ENCODE measurements around the gene RTP3. TPM values are rescaled to one million over a fixed set of nuclear protein-coding genes. Genes with fewer than 3 reads are reported as not detected.

RTP3 gene
- polyA plus RNA-seq, 1 donor from 2014 or later: not detected

DNA sequence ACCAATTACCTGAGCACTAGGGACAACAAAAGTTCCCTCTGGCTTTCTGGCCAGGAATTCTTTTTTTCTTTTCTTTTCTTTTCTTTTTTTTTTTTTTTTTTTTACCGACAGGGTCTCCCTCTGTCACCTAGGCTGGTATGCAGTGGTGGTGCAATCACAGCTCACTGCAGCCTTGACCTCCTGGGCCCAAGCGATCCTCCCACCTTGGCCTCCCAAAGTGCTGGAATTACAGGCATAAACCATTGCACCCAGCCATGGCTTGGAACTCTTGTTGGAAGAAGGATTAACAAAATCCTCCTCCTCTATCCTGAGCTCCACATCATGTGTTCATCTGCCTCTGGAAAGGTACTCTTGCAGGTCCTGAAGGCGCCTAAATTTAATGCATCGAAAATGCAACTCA, 30.2 kb upstream of the RTP3 start:
- H3K9me3 ChIP-seq (ENCODE audit: low read length): no peaks in the 10 kb centered on the region

DNA sequence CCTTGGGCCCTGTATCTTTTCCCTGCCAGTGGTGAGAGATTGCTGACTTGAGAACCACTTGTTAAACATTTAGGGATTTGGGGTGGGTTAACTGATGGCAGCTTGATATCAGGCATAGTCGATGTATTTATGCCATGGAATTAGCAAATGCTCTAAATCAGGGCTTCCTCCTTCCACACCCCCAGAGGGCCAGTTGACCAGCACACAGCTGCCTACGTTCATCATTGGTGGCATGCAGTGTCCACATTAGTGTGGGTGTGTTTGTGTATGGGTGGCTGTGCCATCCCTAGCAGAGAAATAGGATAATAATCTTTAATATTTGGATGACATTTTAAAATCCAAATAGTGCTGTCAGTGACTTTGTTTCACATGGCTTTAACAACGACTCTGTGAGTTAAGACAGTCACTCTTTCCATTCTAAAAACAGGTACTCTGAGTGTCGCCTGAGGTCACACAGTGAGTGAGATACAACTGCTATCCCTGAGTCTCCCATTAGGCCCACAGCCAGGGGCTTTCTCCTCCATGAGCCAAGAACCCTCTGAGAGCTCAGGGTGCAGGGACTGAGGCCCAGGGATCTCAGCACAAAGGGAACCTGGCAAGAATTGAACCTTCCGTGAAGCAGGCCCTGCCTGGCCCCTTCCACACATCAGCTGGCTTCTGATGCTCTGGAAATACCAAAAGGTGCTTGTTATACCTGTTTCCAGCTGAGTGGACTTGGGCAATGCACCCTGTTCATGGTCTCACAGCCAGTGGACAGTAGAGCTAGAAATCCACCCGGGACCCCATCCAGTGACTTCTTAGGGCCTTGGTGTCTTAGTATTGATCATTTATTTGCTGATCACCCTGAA, 28.8 kb upstream of the RTP3 start:
- Histone ChIP-seq H3F3A (ENCODE audit: insufficient read depth, low read length, poor library complexity, severe bottlenecking) (no peaks in the 10 kb centered on the region), H3K27me3 (ENCODE audit: insufficient read depth, low read depth, low read length) (peaks cover 19% of the 10 kb centered on the region), H3K4me2 (ENCODE audit: low read length) (no peak overlapping the region), H3K36me3 (ENCODE audit: insufficient read depth, low read length) (no peaks in the 10 kb centered on the region), H3K9me2 (ENCODE audit: insufficient read depth, low read length) (no peaks in the 10 kb centered on the region), H3K4me3 (ENCODE audit: low read length) (no peak overlapping the region), H3K9ac (ENCODE audit: low read length) (no peak overlapping the region), H3K27ac (ENCODE audit: low read length) (no peak overlapping the region), H3K79me2 (replicated peaks; ENCODE audit: insufficient read depth, low read length) (no peaks in the 10 kb centered on the region), H2AFZ (ENCODE audit: low read depth, low read length) (no peak overlapping the region), H3K9me3 (ENCODE audit: low read length) (no peaks in the 10 kb centered on the region), H4K20me1 (ENCODE audit: insufficient read depth) (no peaks in the 10 kb centered on the region)
- TF ChIP-seq RAD21 (conservative IDR thresholded peaks at IDR 0.05): no peak
- TF ChIP-seq, protein P1, sequence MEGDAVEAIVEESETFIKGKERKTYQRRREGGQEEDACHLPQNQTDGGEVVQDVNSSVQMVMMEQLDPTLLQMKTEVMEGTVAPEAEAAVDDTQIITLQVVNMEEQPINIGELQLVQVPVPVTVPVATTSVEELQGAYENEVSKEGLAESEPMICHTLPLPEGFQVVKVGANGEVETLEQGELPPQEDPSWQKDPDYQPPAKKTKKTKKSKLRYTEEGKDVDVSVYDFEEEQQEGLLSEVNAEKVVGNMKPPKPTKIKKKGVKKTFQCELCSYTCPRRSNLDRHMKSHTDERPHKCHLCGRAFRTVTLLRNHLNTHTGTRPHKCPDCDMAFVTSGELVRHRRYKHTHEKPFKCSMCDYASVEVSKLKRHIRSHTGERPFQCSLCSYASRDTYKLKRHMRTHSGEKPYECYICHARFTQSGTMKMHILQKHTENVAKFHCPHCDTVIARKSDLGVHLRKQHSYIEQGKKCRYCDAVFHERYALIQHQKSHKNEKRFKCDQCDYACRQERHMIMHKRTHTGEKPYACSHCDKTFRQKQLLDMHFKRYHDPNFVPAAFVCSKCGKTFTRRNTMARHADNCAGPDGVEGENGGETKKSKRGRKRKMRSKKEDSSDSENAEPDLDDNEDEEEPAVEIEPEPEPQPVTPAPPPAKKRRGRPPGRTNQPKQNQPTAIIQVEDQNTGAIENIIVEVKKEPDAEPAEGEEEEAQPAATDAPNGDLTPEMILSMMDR (IDR thresholded peaks at IDR 0.05; ENCODE audit: poor library complexity, severe bottlenecking): no peak
- no peak for TF ChIP-seq MXI1 (conservative IDR thresholded peaks at IDR 0.05; ENCODE audit: poor library complexity, severe bottlenecking)
- no peak for TF ChIP-seq EZH2 (IDR thresholded peaks at IDR 0.05; ENCODE audit: borderline replicate concordance, insufficient read depth, low read length, poor library complexity, severe bottlenecking)
- TF ChIP-seq TAF1 (IDR thresholded peaks at IDR 0.05; ENCODE audit: low read depth): no peak
- no peak for TF ChIP-seq SMC3 (conservative IDR thresholded peaks at IDR 0.05; ENCODE audit: poor library complexity)
- no peak for TF ChIP-seq POLR2AphosphoS5 (IDR thresholded peaks at IDR 0.05)
- TF ChIP-seq, protein P2, sequence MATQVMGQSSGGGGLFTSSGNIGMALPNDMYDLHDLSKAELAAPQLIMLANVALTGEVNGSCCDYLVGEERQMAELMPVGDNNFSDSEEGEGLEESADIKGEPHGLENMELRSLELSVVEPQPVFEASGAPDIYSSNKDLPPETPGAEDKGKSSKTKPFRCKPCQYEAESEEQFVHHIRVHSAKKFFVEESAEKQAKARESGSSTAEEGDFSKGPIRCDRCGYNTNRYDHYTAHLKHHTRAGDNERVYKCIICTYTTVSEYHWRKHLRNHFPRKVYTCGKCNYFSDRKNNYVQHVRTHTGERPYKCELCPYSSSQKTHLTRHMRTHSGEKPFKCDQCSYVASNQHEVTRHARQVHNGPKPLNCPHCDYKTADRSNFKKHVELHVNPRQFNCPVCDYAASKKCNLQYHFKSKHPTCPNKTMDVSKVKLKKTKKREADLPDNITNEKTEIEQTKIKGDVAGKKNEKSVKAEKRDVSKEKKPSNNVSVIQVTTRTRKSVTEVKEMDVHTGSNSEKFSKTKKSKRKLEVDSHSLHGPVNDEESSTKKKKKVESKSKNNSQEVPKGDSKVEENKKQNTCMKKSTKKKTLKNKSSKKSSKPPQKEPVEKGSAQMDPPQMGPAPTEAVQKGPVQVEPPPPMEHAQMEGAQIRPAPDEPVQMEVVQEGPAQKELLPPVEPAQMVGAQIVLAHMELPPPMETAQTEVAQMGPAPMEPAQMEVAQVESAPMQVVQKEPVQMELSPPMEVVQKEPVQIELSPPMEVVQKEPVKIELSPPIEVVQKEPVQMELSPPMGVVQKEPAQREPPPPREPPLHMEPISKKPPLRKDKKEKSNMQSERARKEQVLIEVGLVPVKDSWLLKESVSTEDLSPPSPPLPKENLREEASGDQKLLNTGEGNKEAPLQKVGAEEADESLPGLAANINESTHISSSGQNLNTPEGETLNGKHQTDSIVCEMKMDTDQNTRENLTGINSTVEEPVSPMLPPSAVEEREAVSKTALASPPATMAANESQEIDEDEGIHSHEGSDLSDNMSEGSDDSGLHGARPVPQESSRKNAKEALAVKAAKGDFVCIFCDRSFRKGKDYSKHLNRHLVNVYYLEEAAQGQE (IDR thresholded peaks at IDR 0.05; ENCODE audit: borderline replicate concordance): no peak
- no peak for TF ChIP-seq EP300 (conservative IDR thresholded peaks at IDR 0.05; ENCODE audit: poor library complexity, severe bottlenecking)

More for the DNA sequence above, 30.2 kb upstream of the RTP3 start:
- Histone ChIP-seq H3K36me3 (ENCODE audit: insufficient read depth, low read length) (no peaks in the 10 kb centered on the region), H3K27ac (ENCODE audit: low read length) (no peak overlapping the region), H3K27me3 (ENCODE audit: insufficient read depth, low read depth, low read length) (peaks cover 23% of the 10 kb centered on the region), H2AFZ (ENCODE audit: low read depth, low read length) (no peak overlapping the region), H3K4me3 (ENCODE audit: low read length) (no peak overlapping the region), H3F3A (ENCODE audit: insufficient read depth, low read length, poor library complexity, severe bottlenecking) (no peaks in the 10 kb centered on the region), H3K9ac (ENCODE audit: low read length) (no peak overlapping the region), H3K79me2 (replicated peaks; ENCODE audit: insufficient read depth, low read length) (no peaks in the 10 kb centered on the region), H4K20me1 (ENCODE audit: insufficient read depth) (no peaks in the 10 kb centered on the region), H3K4me2 (ENCODE audit: low read length) (no peak overlapping the region), H3K9me2 (ENCODE audit: insufficient read depth, low read length) (no peaks in the 10 kb centered on the region)
- TF ChIP-seq, protein P1 (IDR thresholded peaks at IDR 0.05; ENCODE audit: poor library complexity, severe bottlenecking): no peak
- TF ChIP-seq SMC3 (conservative IDR thresholded peaks at IDR 0.05; ENCODE audit: poor library complexity) (no peak), EZH2 (IDR thresholded peaks at IDR 0.05; ENCODE audit: borderline replicate concordance, insufficient read depth, low read length, poor library complexity, severe bottlenecking) (no peak), EP300 (conservative IDR thresholded peaks at IDR 0.05; ENCODE audit: poor library complexity, severe bottlenecking) (no peak), RAD21 (conservative IDR thresholded peaks at IDR 0.05) (no peak), MXI1 (conservative IDR thresholded peaks at IDR 0.05; ENCODE audit: poor library complexity, severe bottlenecking) (no peak), POLR2AphosphoS5 (IDR thresholded peaks at IDR 0.05) (no peak), TAF1 (IDR thresholded peaks at IDR 0.05; ENCODE audit: low read depth) (no peak)
- TF ChIP-seq, protein P2 (IDR thresholded peaks at IDR 0.05; ENCODE audit: borderline replicate concordance): no peak

Data from neural cell (in vitro differentiated cells).